Ovary (tissue), 3 donors: ENCODE measurements around the gene POMT1.

Experiments used
- EP300 ChIP-seq: sonication (generic); formaldehyde crosslinking; IDR thresholded peaks from one replicate; pipeline ENCODE4 v1.6.1; 2017; ENCODE audit warnings: antibody characterized with exemption
- POLR2A ChIP-seq: fragments of 450-650 bp; IDR thresholded peaks from one replicate; pipeline ENCODE4 v1.6.1; 2017; ENCODE audit warnings: antibody characterized with exemption, mild to moderate bottlenecking, moderate library complexity
- TF ChIP-seq, protein P1 (sequence below), 3 donors: fragments of 450-650 bp in 2 of 3; fragments of 200-600 bp in 1 of 3; IDR thresholded peaks; one replicate each; pipeline versions ENCODE4 v1.5.1 to v1.8.0; 2016 to 2022; ENCODE audit warnings: antibody characterized with exemption in 3 of 3, mild to moderate bottlenecking in 1 of 3
- donor health status: DM: no; HTN: no; CAD: no.

GRCh38 chr9:131545786-131546335 is 43.1 kb downstream of the POMT1 start:
- TF ChIP-seq POLR2A (no peak), EP300 (no peak)
- TF ChIP-seq, protein P1, sequence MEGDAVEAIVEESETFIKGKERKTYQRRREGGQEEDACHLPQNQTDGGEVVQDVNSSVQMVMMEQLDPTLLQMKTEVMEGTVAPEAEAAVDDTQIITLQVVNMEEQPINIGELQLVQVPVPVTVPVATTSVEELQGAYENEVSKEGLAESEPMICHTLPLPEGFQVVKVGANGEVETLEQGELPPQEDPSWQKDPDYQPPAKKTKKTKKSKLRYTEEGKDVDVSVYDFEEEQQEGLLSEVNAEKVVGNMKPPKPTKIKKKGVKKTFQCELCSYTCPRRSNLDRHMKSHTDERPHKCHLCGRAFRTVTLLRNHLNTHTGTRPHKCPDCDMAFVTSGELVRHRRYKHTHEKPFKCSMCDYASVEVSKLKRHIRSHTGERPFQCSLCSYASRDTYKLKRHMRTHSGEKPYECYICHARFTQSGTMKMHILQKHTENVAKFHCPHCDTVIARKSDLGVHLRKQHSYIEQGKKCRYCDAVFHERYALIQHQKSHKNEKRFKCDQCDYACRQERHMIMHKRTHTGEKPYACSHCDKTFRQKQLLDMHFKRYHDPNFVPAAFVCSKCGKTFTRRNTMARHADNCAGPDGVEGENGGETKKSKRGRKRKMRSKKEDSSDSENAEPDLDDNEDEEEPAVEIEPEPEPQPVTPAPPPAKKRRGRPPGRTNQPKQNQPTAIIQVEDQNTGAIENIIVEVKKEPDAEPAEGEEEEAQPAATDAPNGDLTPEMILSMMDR (IDR thresholded peaks at IDR 0.05): no peak
